HepG2 (cell line): ENCODE data around the gene PRXL2B. TPM values are rescaled to one million over a fixed set of nuclear protein-coding genes. Genes with fewer than 3 reads are reported as not detected.

Experiments used
- AFF4 ChIP-seq: sonication (generic); formaldehyde crosslinking; IDR thresholded peaks from 2 replicates; pipeline ENCODE4 v1.4.0; 2020; ENCODE audit warnings: missing genetic modification reagents
- ATM ChIP-seq: fragments of 450-650 bp; IDR thresholded peaks from 2 replicates; pipeline ENCODE4 v1.7.1; 2017; ENCODE audit warnings: mild to moderate bottlenecking, borderline replicate concordance
- CCDC6 ChIP-seq: sonication (generic); formaldehyde crosslinking; IDR thresholded peaks from 2 replicates; pipeline ENCODE4 v1.8.1; 2022; ENCODE audit warnings: mild to moderate bottlenecking, missing genetic modification reagents, moderate library complexity
- ELK4 ChIP-seq: sonication (generic); formaldehyde crosslinking; IDR thresholded peaks from 2 replicates; pipeline ENCODE4 v1.9.0; 2021; ENCODE audit warnings: missing genetic modification reagents, borderline replicate concordance
- FIP1L1 ChIP-seq: fragments of 200-400 bp; formaldehyde crosslinking; IDR thresholded peaks from 2 replicates; pipeline ENCODE4 v1.6.1; 2018; ENCODE audit warnings: low read depth, mild to moderate bottlenecking, low read length, moderate library complexity, borderline replicate concordance; ENCODE audit not compliant: insufficient read depth
- FOXA1 ChIP-seq, 2 experiments: fragments of 450-650 bp in 1 of 2; sonication (generic) in 1 of 2; formaldehyde crosslinking in 1 of 2; IDR thresholded peaks; 2 replicates each; pipeline versions ENCODE4 v1.4.0 to v1.6.1; 2016 to 2020; ENCODE audit warnings: missing genetic modification reagents in 1 of 2
- HNRNPL ChIP-seq: fragments of 200-400 bp; formaldehyde crosslinking; IDR thresholded peaks from 2 replicates; pipeline ENCODE4 v1.6.1; 2017; ENCODE audit warnings: mild to moderate bottlenecking, low read depth, low read length
- MAF1 ChIP-seq: sonication (generic); formaldehyde crosslinking; IDR thresholded peaks from 2 replicates; pipeline ENCODE4 v1.5.0; 2020; ENCODE audit warnings: missing genetic modification reagents, borderline replicate concordance
- NFAT5 ChIP-seq: sonication (generic); formaldehyde crosslinking; IDR thresholded peaks from 2 replicates; pipeline ENCODE4 v1.4.0; 2020; ENCODE audit warnings: missing genetic modification reagents
- PTBP1 ChIP-seq: fragments of 200-400 bp; formaldehyde crosslinking; IDR thresholded peaks from 2 replicates; pipeline ENCODE4 v1.6.1; 2018; ENCODE audit warnings: low read length, low read depth; ENCODE audit not compliant: poor library complexity, severe bottlenecking
- SUZ12 ChIP-seq: fragments of 150-350 bp; IDR thresholded peaks from 2 replicates; pipeline ENCODE4 v1.6.1; 2014; ENCODE audit warnings: low read depth, low read length
- TRIM24 ChIP-seq: sonication (generic); formaldehyde crosslinking; IDR thresholded peaks from 2 replicates; pipeline ENCODE4 v1.8.0; 2022; ENCODE audit warnings: mild to moderate bottlenecking, missing genetic modification reagents
- ZFYVE20 ChIP-seq: sonication (generic); formaldehyde crosslinking; IDR thresholded peaks from 2 replicates; pipeline ENCODE4 v1.8.0; 2023; ENCODE audit warnings: low read depth, mild to moderate bottlenecking, moderate library complexity, missing genetic modification reagents, borderline replicate concordance
- ZNF574 ChIP-seq: sonication (generic); formaldehyde crosslinking; IDR thresholded peaks from 2 replicates; pipeline ENCODE4 v1.4.0; 2020; ENCODE audit warnings: missing genetic modification reagents
- ZNF879 ChIP-seq: sonication (generic); formaldehyde crosslinking; IDR thresholded peaks from 2 replicates; pipeline ENCODE4 v1.8.1; 2023; ENCODE audit warnings: missing genetic modification reagents
- polyA plus RNA-seq, 8 experiments: library from polyadenylated mRNA; depleted of rRNA in 3 of 8; stranded (reverse) in 7 of 8; unstranded in 1 of 8; fragments of >200 nt; fragmentation: Illumina TruSeq in 4 of 8; extraction: Trizol in 4 of 8; gene quantifications; 2 replicates each; pipeline versions ENCODE4 v1.2.1 to v1.2.3, GENCODE V29; 2011 to 2016; ENCODE audit warnings: low read depth in 4 of 8, missing spikeins in 1 of 8, mixed read lengths in 1 of 8; ENCODE audit not compliant: insufficient read depth in 1 of 8
- total RNA-seq, 5 experiments: library from RNA; depleted of rRNA; stranded (reverse); fragments of >200 nt; fragmentation: Illumina TruSeq; extraction: Trizol; gene quantifications; 2 replicates each; pipeline ENCODE4 v1.2.3, GENCODE V29; 2016; ENCODE audit warnings: low read depth in 1 of 5

Gene PRXL2B
- total and polyA plus RNA-seq, 2 of the 13 experiments (the other 11 are each of a cell fraction or from before 2014, with no cell fraction given), result 16.8 to 22.1 TPM

GRCh38 chr1:2544875-2545640 is 41.5 kb upstream of the PRXL2B start (continued):
- TF ChIP-seq AFF4, result no peak
- TF ChIP-seq FOXA1 (IDR thresholded peaks at IDR 0.05), result no peak
- TF ChIP-seq FOXA1 (CRISPR knock-in tag; IDR thresholded peaks at IDR 0.05), result no peak
- no peak for TF ChIP-seq ZNF879 (CRISPR knock-in tag)
- TF ChIP-seq FIP1L1, result no peak
- TF ChIP-seq TRIM24 (CRISPR knock-in tag), result no peak
- no peak for TF ChIP-seq PTBP1
- no peak for TF ChIP-seq NFAT5
- no peak for TF ChIP-seq MAF1 (CRISPR knock-in tag)
- TF ChIP-seq ELK4 (CRISPR knock-in tag), result no peak
- TF ChIP-seq ZFYVE20 (CRISPR knock-in tag), result no peak
- no peak; the same call in 1 of the 2 replicates for TF ChIP-seq ZNF574 (CRISPR knock-in tag)
- TF ChIP-seq HNRNPL, result peak; percentile 63; the same call in 1 of the 2 replicates
- TF ChIP-seq CCDC6 (CRISPR knock-in tag), result no peak
- no peak for TF ChIP-seq ATM
- TF ChIP-seq SUZ12, result no peak
